Fibroblast of skin of left biceps (primary cell): Measurements from ENCODE around the gene NACC2.
A peak's percentile ranks its signal among the peaks of the same experiment; 100 is the strongest.

Source experiments
- DNase-seq, 2 experiments: peaks; one replicate each; pipeline ENCODE4 v3.0.0-alpha.2; 2013; ENCODE audit warnings: low read depth in 2 of 2

NACC2 gene

DNA sequence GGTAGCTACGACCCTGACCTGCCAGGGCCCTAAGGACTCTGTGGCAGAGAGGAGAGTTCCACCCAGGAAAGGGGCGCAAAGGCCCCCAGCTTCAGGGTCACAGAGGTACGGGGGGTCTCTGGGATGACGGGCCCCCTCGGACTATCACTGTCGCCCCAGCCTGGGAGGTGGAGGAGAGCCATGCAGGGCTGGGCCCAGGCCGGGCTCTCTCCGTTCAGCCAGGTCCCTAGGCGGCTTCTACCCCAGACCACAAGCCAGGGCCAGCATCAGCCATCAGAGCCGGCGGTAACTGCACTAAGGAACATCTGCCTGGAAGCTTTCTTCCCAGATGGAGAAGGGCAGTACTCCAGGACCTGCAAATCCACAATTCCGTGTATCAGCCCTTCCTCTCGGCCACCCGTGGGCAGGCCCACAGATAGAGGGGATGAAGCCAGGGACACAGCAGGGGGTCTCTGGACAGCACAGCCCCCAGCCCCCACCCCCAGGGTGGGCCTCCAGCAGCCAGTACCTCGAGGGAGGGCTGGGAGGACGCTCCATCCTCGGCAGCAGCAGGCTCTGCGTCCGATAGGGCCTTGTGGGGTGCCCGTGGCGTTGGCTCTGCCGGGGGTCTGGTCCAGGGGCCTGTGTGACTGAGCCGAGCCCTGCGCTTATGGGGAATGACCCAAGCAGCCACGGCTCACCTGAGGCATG lies 38.4 kb downstream of the NACC2 start:
- no peak for DNase-seq

GRCh38 chr9:136055715-136056545 lies 39.2 kb downstream of the NACC2 start:
- no peak for DNase-seq

- DNase-seq = no peak
These were observed 40.0 kb downstream of the NACC2 start for GRCh38 chr9:136054798-136055714.

GRCh38 chr9:136054146-136054545 lies 40.9 kb downstream of the NACC2 start:
- DNase-seq = no peak

DNA sequence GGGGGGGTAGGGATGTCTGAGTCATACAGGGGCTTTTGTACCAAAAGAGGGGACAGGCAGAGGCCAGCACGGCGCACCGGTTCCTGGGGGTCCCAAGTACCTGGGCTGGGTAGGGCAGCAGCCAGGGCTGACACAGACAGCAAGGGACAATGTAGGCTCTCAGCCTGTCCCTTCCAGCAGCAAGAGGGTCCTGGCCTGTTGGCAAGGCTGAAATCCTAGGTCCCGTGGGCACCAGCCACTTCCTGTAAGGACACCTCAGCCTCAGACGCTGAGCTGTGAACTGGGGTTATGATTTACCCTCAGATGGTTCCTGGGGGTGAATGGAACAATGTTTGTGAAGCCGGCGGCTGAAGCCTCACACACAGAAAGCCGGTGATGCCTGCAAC lies 41.3 kb downstream of the NACC2 start:
- DNase-seq = no peak

DNA sequence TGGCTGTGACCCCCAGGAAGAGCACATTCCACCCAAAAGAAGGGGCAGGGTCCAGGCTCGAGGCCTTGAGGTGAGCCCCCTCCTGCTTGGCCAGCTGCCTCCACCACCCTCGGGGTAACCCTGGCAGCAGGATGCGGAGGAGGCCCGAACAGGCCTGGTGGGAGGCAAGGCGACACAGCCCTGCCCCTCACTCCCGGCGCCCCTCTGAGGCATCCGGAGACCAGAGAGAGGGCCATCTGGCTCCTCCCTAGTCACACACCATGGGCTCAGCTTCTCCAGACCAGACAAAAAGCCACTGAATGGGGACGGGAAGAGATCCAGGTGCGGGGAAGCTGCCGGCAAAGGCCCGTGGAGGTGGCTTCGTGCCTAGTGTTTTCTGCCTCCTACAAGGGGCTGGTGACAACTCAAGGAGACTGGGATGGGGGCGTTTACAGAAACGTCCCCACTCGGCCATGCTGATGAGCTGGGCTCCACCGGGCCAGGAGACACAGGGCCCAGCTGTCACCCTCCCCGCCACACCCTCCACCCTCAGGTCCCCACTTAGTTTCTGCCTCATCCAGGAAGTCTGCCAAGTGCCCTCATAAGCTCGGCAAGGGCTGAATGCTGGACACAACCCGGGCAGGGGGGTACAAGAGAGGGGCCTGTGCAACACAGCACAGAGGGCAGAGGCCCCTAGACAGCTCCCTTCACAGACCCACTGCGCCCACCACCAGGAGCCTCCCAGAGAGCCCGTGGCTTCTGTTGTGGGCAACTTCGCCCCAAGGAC lies 41.9 kb downstream of the NACC2 start:
- DNase-seq = no peak

DNA sequence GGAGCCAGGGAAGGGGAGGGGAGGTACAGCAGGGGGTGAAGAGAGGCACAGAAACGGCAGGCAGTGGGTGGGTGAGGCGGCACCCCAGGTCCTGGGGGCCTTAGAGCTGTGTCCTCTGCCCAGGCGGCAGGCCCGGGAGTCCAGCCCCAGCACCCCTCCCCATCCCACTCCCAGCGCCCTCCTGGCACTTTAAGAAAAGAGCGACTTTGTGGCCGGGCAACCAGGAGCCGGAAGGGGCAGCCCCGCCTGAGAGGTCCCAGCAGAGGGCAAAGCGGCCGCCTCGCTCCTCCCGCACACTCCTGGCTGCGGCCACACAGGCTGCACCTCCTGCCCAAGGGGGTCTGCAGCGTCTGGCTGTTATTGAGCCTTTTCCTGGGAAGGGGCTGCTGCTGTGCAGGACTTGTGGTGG lies 42.6 kb downstream of the NACC2 start:
- DNase-seq = no peak

- peak; percentile 89 for DNase-seq
These were observed 43.1 kb downstream of the NACC2 start for GRCh38 chr9:136051837-136052471.

GRCh38 chr9:136051453-136051836 lies 43.6 kb downstream of the NACC2 start:
- DNase-seq = no peak

GRCh38 chr9:136050701-136051452 lies 44.2 kb downstream of the NACC2 start:
- no peak for DNase-seq

GRCh38 chr9:136050266-136050700 lies 44.8 kb downstream of the NACC2 start:
- no peak for DNase-seq

DNA sequence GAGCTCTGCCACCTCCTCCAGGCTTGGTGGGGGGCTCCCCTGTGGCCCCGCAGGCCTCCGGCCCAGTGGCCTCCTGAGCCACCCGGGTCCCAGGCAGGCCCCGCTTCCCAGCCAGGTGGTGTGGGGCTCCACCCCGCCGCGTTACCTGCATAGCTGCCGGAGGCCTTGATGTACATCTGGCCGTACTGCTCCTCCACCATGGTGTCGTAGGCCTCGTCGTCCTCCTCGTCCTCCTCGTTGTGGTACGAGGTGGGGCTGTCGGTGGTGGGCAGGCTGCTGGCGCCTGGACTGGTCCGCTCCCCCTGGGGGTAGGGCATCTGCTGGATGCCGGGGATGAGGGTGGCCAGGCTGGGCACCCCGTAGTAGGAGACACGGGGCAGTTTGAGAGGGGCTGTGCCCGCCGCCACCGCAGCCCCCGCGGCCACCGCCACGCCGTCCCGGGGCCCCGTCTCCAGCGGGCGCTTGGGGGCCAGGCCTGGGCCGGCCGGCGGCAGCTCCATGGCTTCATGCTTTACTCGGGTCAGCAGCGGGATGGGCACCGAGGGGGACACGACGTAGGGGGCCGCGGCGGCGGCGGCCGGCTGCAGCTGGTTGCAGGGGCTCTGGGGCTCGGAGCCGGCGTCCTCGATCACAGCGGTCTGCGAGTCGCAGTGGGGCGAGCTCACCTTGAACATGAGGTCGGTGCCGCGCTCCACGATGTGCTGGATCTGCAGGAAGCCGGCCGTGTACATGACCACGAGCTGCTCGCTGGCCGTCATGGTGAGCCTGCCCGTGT lies 45.4 kb downstream of the NACC2 start:
- DNase-seq = no peak

- DNase-seq = no peak
These were observed 46.3 kb downstream of the NACC2 start for GRCh38 chr9:136048560-136049411.

DNA sequence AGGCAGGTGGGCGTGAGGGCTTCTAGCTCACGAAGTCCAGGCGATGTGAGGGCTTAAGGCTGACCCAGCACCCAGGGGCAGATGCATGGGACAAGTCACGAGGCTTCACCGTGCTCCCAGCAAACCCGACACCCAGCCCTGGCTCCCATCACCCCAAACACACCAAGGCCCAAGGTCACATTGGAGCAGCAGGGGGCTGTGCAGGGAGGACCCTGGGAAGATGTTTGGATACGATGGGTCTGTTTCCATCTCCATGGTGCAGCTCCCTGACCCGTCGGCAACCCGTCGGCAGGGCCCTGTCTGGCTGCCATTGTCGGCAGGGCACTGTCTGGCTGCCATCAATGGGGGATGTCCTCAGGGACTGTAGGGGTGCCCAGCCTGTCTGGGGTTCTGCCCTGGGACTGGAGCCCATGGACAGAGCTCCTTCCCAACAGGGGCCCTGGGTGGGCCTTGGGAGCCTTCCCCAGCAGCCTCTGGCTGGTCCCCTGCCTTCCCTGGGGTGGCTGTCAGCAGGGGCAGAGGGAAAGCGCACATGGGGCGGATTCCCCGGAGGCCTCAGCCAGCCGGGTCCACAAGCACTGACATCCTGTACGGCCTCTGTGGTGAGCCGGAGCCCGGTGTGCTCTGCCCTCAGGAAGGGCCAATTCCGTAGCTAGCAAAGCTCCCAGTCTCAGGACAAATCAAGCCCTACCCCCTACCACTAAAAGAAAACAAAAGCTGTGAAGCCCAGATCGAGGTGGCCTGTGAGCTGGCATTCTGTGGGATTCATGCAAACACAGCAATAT lies 47.1 kb downstream of the NACC2 start:
- no peak for DNase-seq

- DNase-seq = no peak
These were observed 47.9 kb downstream of the NACC2 start for GRCh38 chr9:136047076-136047774.

DNA sequence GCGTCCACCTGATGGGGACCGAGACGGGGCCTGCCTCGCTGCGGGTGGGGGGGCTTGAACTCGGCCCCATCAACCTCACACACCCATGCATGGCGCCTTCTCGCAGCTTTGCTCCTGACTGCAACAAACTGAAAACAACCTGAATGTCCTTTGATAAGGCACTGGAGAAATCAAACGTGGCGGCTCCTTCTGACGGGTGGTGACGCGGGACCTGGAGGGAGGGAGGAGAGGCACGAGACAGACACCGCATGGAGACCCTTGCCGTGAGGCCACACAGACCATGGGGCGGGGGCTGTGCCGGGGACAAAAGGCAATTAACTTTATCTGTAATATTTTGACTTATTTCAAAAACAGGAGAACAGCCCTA lies 48.6 kb downstream of the NACC2 start:
- no peak for DNase-seq
